K562 (cell line): Measurements from ENCODE around the gene CPSF7. TPM values are rescaled to one million over a fixed set of nuclear protein-coding genes. Genes with fewer than 3 reads are reported as not detected.

Experiments used
- ATAC-seq: fragments of 200-7000 bp; cut with Tn5 transposase; 3 replicates; pipeline ENCODE4 v1.9.1; 2020; ENCODE audit warnings: moderate library complexity
- BruUV-seq: library from RNA; stranded (reverse); fragments of 400-500 nt; replicated peaks from 2 replicates; lab custom pipeline; 2021; lab: Mats Ljungman, UMichigan
- CTCF ChIA-PET: fragments of 300-600 bp; formaldehyde crosslinking; extraction: SDS; loops from one replicate; lab custom pipeline; 2021; ENCODE audit warnings: low intra/inter-chr PET ratio; lab: Yijun Ruan, JAX
- POLR2A ChIA-PET: fragments of 300-600, 350-650 bp; sonication (Branson Sonifier 250); formaldehyde crosslinking; extraction: SDS; loops from one replicate; lab custom pipeline; 2021; ENCODE audit warnings: antibody characterized with exemption, inconsistent platforms; lab: Yijun Ruan, JAX
- DNase-seq, 4 experiments: peaks; one replicate each; pipeline versions ENCODE4 v3.0.0 to v3.0.0-alpha.2; 2011 to 2018; ENCODE audit warnings: low spot score in 3 of 4, mixed read lengths in 3 of 4; ENCODE audit errors: extremely low read depth in 1 of 4
- FAIRE-seq: peaks from 2 replicates; lab custom pipeline; 2011; peaks lifted over from hg19 to GRCh38; lab: Jason Lieb, UNC
- H2AFZ ChIP-seq: 2 replicates; pipeline ENCODE4 v1.6.0; 2011; ENCODE audit warnings: low read depth, low read length, control low read depth, inconsistent platforms
- H3K27ac ChIP-seq: fragments of 200-600 bp; 3 replicates; pipeline ENCODE4 v1.8.0; 2011; ENCODE audit warnings: low read depth, mild to moderate bottlenecking, control low read depth, inconsistent platforms, low read length, moderate library complexity, mixed read lengths; ENCODE audit errors: extremely low read depth
- H3K27me3 ChIP-seq, 2 experiments: fragments of 300-600 bp in 1 of 2; 2 replicates in 1 of 2; 3 replicates in 1 of 2; pipeline versions ENCODE4 v1.6.0 to v1.8.0; 2011; ENCODE audit warnings: inconsistent platforms in 2 of 2, low read length in 2 of 2, mild to moderate bottlenecking in 1 of 2, mixed read lengths in 1 of 2, moderate library complexity in 1 of 2; ENCODE audit not compliant: control insufficient read depth in 2 of 2, insufficient read depth in 2 of 2
- H3K36me3 ChIP-seq: fragments of 300-600 bp; 3 replicates; pipeline ENCODE4 v1.8.0; 2011; ENCODE audit warnings: mild to moderate bottlenecking, low read length, inconsistent platforms; ENCODE audit not compliant: control insufficient read depth, insufficient read depth
- H3K4me1 ChIP-seq, 2 experiments: fragments of 200-600 bp in 1 of 2; replicated peaks in 1 of 2; 2 replicates in 1 of 2; 3 replicates in 1 of 2; pipeline versions ENCODE4 v1.5.1 to v1.8.0; 2011; ENCODE audit warnings: inconsistent platforms in 2 of 2, low read length in 2 of 2, mild to moderate bottlenecking in 1 of 2, mixed read lengths in 1 of 2, moderate library complexity in 1 of 2; ENCODE audit not compliant: control insufficient read depth in 2 of 2, insufficient read depth in 2 of 2
- H3K4me2 ChIP-seq: 2 replicates; pipeline ENCODE4 v1.6.1; 2011; ENCODE audit warnings: low read length, control low read depth, inconsistent platforms, mixed read lengths; ENCODE audit not compliant: insufficient read depth
- H3K4me3 ChIP-seq: fragments of 200-600 bp; sonication (generic), shearing (Covaris generic); 2 replicates; pipeline ENCODE4 v1.5.1; 2016; ENCODE audit warnings: control low read depth, inconsistent platforms
- H3K79me2 ChIP-seq: fragments of 200-600 bp; 3 replicates; pipeline ENCODE4 v1.8.0; 2011; ENCODE audit warnings: low read length, inconsistent platforms; ENCODE audit not compliant: control insufficient read depth, insufficient read depth
- H3K9ac ChIP-seq, 2 experiments: 2 replicates each; pipeline versions ENCODE4 v1.6.0 to v1.6.1; 2011; ENCODE audit warnings: low read depth in 2 of 2, low read length in 2 of 2, control low read depth in 1 of 2, inconsistent platforms in 1 of 2, mild to moderate bottlenecking in 1 of 2, mixed read lengths in 1 of 2; ENCODE audit not compliant: insufficient read depth in 1 of 2
- H3K9me1 ChIP-seq: one replicate; pipeline ENCODE4 v1.6.0; 2011; ENCODE audit warnings: inconsistent platforms, mild to moderate bottlenecking, low read length, moderate library complexity; ENCODE audit not compliant: control insufficient read depth, insufficient read depth
- H3K9me3 ChIP-seq: replicated peaks from 2 replicates; pipeline ENCODE4 v1.5.1; 2011; ENCODE audit warnings: low read depth, low read length, inconsistent platforms; ENCODE audit not compliant: control insufficient read depth, insufficient read depth
- H4K20me1 ChIP-seq: replicated peaks from 2 replicates; pipeline ENCODE4 v1.6.1; 2011; ENCODE audit warnings: low read length, inconsistent platforms, mixed read lengths; ENCODE audit not compliant: control insufficient read depth, insufficient read depth
- ATF1 ChIP-seq, 2 experiments: fragments of 450-650 bp in 1 of 2; IDR thresholded peaks; 2 replicates each; pipeline ENCODE4 v1.6.1; 2016; ENCODE audit warnings: missing compliant biosample characterization in 1 of 2, missing genetic modification characterization in 1 of 2
- C11orf30 ChIP-seq: fragments of 450-650 bp; IDR thresholded peaks from 2 replicates; pipeline ENCODE4 v1.6.1; 2016; ENCODE audit warnings: low read depth, mild to moderate bottlenecking
- GTF2A2 ChIP-seq: IDR thresholded peaks from 2 replicates; pipeline ENCODE4 v1.6.1; 2016; ENCODE audit warnings: mild to moderate bottlenecking, missing genetic modification characterization, missing compliant biosample characterization
- KLF16 ChIP-seq: IDR thresholded peaks from 2 replicates; pipeline ENCODE4 v1.6.1; 2016; ENCODE audit warnings: antibody characterized with exemption
- NBN ChIP-seq: fragments of 450-650 bp; IDR thresholded peaks from 2 replicates; pipeline ENCODE4 v1.6.1; 2016; ENCODE audit warnings: low read depth, mild to moderate bottlenecking
- RFX7 ChIP-seq: fragments of 250-450 bp; sonication (Bioruptor Pico); IDR thresholded peaks from 2 replicates; pipeline ENCODE4 v1.5.1; 2021; ENCODE audit warnings: mild to moderate bottlenecking
- SMAD2 ChIP-seq: fragments of 150-350 bp; IDR thresholded peaks from 2 replicates; pipeline ENCODE4 v1.6.1; 2014; ENCODE audit warnings: low read depth, mild to moderate bottlenecking, low read length
- SREBF2 ChIP-seq: sonication (generic); formaldehyde crosslinking; IDR thresholded peaks from 2 replicates; pipeline ENCODE4 v1.4.0; 2020; ENCODE audit warnings: mild to moderate bottlenecking, missing genetic modification reagents
- TAL1 ChIP-seq: fragments of 450-650 bp; IDR thresholded peaks from 2 replicates; pipeline ENCODE4 v1.6.1; 2016; ENCODE audit warnings: mild to moderate bottlenecking
- TCF7L2 ChIP-seq: fragments of 150-350 bp; IDR thresholded peaks from 2 replicates; pipeline ENCODE4 v1.6.1; 2016; ENCODE audit warnings: low read depth, mild to moderate bottlenecking, low read length, moderate library complexity
- TEAD2 ChIP-seq: fragments of 450-650 bp; IDR thresholded peaks from 2 replicates; pipeline ENCODE4 v1.6.1; 2016; ENCODE audit warnings: missing genetic modification characterization, control low read depth, missing compliant biosample characterization
- ZNF175 ChIP-seq: fragments of 200-800 bp; sonication (Bioruptor generic); IDR thresholded peaks from 2 replicates; pipeline ENCODE4 v1.6.1; 2016; ENCODE audit warnings: low read depth, mild to moderate bottlenecking, missing genetic modification characterization, missing compliant biosample characterization
- ZNF436 ChIP-seq: fragments of 250-450, 450-650 bp; sonication (Bioruptor Pico); formaldehyde crosslinking; IDR thresholded peaks from 2 replicates; pipeline ENCODE4 v1.7.0; 2020; ENCODE audit warnings: mild to moderate bottlenecking
- WGBS: fragments of 100-300 bp; shearing (Covaris generic); methylation state at CpG from one replicate; pipeline ENCODE4 v1.1.6; 2016; ENCODE audit warnings: low coverage, mixed read lengths; ENCODE audit not compliant: insufficient coverage; ENCODE audit errors: missing lambda C conversion rate; 5-methylcytosine and 5-hydroxymethylcytosine counted together
- in situ Hi-C: fragments of 300-500 bp; cut with MboI; formaldehyde crosslinking; loops from 4 replicates; pipeline ENCODE4 v1.15.0; 2018; ENCODE audit warnings: inconsistent platforms, mixed read lengths
- intact Hi-C: fragments of 100-400 bp; cut with micrococcal nuclease; formaldehyde crosslinking; loops from 2 replicates; pipeline ENCODE4 v1.14.2; 2022
- polyA plus RNA-seq, 8 experiments: library from polyadenylated mRNA; depleted of rRNA in 4 of 8; stranded (reverse) in 5 of 8; unstranded in 3 of 8; fragments of >200 nt; fragmentation: Nextera tagmentation in 2 of 8; fragmentation: Illumina TruSeq in 1 of 8; extraction: Ambion mirVana in 2 of 8; extraction: Trizol in 1 of 8; gene quantifications; 2 replicates each; pipeline versions ENCODE4 v1.2.1 to v1.2.3, GENCODE V29; 2011 to 2014; ENCODE audit warnings: inconsistent platforms in 1 of 8, missing spikeins in 1 of 8
- total RNA-seq, 7 experiments: library from RNA; depleted of rRNA in 6 of 7; stranded (reverse); fragments of >200 nt in 6 of 7; fragmentation: Illumina TruSeq in 2 of 7; extraction: Trizol in 2 of 7; gene quantifications; 2 replicates each; pipeline versions ENCODE4 v1.2.1 to v1.2.3, GENCODE V29; 2011 to 2021; ENCODE audit warnings: low replicate concordance in 1 of 7
- TF ChIP-seq, protein P1 (sequence below): sonication (generic); IDR thresholded peaks from 2 replicates; pipeline ENCODE4 v1.6.1; 2016
- TF ChIP-seq, protein P2 (sequence below): sonication (generic); formaldehyde crosslinking; IDR thresholded peaks from 2 replicates; pipeline ENCODE4 v1.8.1; 2023; ENCODE audit warnings: mild to moderate bottlenecking, missing genetic modification reagents, moderate library complexity

CPSF7 gene
- total and polyA plus RNA-seq, 9 of the 15 experiments (the other 6 are each of a cell fraction or from before 2014, with no cell fraction given): 14.8 to 104 (median 44.1) TPM

DNA sequence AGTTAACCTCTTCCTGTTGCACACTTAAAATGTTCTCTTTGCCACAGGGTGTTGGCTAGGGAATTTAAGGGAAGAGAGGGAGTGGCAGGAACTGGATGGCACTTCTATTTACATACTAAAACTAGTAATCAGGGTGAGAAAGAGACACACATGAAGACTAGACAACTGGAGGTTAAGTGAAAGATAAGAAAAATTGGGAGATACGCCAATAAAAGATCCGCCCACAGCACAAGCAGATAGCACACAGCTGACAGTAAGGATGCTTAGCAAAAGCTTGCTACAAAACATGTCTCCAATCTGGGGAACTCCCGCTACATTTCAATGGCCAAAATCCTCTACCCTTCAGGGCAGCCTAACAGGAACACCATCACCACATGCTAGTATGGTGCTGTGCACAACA, 12.8 kb downstream of the CPSF7 start:
- H4K20me1 ChIP-seq: peaks cover 13% of the 10 kb centered on the region; the same call in 1 of the 2 replicates
- BruUV-seq: no TSS peak
- POLR2A ChIA-PET: interaction anchor here (1.0 to 1.1 kb wide), 3 partner anchors 9 to 13 kb away, joined by 3 to 5 read pairs (median 4); partner anchors contain the start of genes CPSF7 and SDHAF2
- no peaks in the 10 kb centered on the region for H3K9me1 ChIP-seq
- H3K9ac ChIP-seq: no peak overlapping the region
- 63% methylated on average over 3 of the region's 3 CpGs for WGBS
- H3K4me3 ChIP-seq: no peak overlapping the region
- in situ Hi-C loops (no loop called here), intact Hi-C loops (no loop called here)
- no peak for ATAC-seq
- H2AFZ ChIP-seq: no peak overlapping the region
- FAIRE-seq: no peak
- H3K4me1 ChIP-seq: peaks cover 0 to 2% of the 10 kb centered on the region in 2 experiments; a peak in 2 of 5 replicates
- peaks cover 99% of the 10 kb centered on the region for H3K36me3 ChIP-seq
- H3K27ac ChIP-seq: no peak overlapping the region
- TF ChIP-seq, protein P1, sequence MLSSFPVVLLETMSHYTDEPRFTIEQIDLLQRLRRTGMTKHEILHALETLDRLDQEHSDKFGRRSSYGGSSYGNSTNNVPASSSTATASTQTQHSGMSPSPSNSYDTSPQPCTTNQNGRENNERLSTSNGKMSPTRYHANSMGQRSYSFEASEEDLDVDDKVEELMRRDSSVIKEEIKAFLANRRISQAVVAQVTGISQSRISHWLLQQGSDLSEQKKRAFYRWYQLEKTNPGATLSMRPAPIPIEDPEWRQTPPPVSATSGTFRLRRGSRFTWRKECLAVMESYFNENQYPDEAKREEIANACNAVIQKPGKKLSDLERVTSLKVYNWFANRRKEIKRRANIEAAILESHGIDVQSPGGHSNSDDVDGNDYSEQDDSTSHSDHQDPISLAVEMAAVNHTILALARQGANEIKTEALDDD: peak; percentile 52; the same call in 1 of the 2 replicates
- no peak for TF ChIP-seq TEAD2 (tag)
- no peak for DNase-seq
- no peaks in the 10 kb centered on the region for H3K9me3 ChIP-seq
- no peaks in the 10 kb centered on the region for H3K27me3 ChIP-seq
- H3K4me2 ChIP-seq: no peak overlapping the region
- CTCF ChIA-PET: no interaction called here
- H3K79me2 ChIP-seq: peaks cover 41% of the 10 kb centered on the region

DNA sequence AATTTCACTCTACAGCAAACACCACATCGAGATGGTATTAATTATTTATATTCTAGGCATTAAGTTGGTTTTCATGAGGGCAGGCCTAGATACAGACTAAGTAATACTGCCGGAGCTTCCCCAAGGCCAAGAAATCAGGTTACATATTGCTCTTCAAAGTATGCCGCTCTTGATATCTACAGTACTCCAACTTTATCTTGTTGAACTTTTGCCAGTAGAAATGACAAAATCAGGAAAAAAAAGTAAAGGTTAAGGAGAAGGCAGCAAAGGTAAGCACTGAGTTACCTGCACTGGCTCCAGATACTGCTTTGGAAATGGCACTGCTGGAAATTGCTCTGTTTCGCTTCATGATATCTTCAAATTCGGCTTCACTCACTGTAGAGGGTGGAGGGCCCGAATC, 14.4 kb downstream of the CPSF7 start:
- Histone ChIP-seq H3K79me2 (peaks cover 27% of the 10 kb centered on the region; the same call in 2 of the 3 replicates), H3K4me3 (no peak overlapping the region), H3K9me3 (no peaks in the 10 kb centered on the region), H4K20me1 (peaks cover 13% of the 10 kb centered on the region; the same call in 1 of the 2 replicates), H3K4me1 (peaks cover 0 to 2% of the 10 kb centered on the region in 2 experiments; a peak in 2 of 5 replicates), H3K9me1 (no peaks in the 10 kb centered on the region), H3K27me3 (no peaks in the 10 kb centered on the region), H2AFZ (no peak overlapping the region), H3K27ac (no peak overlapping the region), H3K36me3 (peaks cover 99% of the 10 kb centered on the region), H3K4me2 (no peak overlapping the region), H3K9ac (no peak overlapping the region)
- intact Hi-C loops: no loop called here
- no peak for DNase-seq
- BruUV-seq: no TSS peak
- no peak for ATAC-seq
- ChIA-PET CTCF (no interaction called here), POLR2A (no interaction called here)
- in situ Hi-C loops: no loop called here
- no peak for FAIRE-seq
- WGBS: 96% methylated on average over 6 of the region's 6 CpGs
- TF ChIP-seq, protein P2, sequence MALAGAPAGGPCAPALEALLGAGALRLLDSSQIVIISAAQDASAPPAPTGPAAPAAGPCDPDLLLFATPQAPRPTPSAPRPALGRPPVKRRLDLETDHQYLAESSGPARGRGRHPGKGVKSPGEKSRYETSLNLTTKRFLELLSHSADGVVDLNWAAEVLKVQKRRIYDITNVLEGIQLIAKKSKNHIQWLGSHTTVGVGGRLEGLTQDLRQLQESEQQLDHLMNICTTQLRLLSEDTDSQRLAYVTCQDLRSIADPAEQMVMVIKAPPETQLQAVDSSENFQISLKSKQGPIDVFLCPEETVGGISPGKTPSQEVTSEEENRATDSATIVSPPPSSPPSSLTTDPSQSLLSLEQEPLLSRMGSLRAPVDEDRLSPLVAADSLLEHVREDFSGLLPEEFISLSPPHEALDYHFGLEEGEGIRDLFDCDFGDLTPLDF (CRISPR knock-in tag): no peak
- no peak for TF ChIP-seq ZNF436 (CRISPR knock-in tag)
- TF ChIP-seq KLF16: no peak
- no peak for TF ChIP-seq C11orf30
- no peak for TF ChIP-seq SREBF2 (CRISPR knock-in tag)
- TF ChIP-seq RFX7 (CRISPR knock-in tag): no peak
- TF ChIP-seq GTF2A2: no peak
- no peak for TF ChIP-seq SMAD2
- no peak for TF ChIP-seq TCF7L2
- no peak for TF ChIP-seq TAL1
- TF ChIP-seq ATF1 (CRISPR knock-in tag; IDR thresholded peaks at IDR 0.05): no peak
- no peak for TF ChIP-seq ATF1 (tag; IDR thresholded peaks at IDR 0.05)
- no peak for TF ChIP-seq NBN
- no peak for TF ChIP-seq ZNF175 (CRISPR knock-in tag)
